PC-9 (cell line): ENCODE data around the gene RNF182. TPM values are rescaled to one million over a fixed set of nuclear protein-coding genes. Genes with fewer than 3 reads are reported as not detected.

ENCODE experiments used
- BruUV-seq: library from RNA; stranded (reverse); fragments of 400-500 nt; replicated peaks from 2 replicates; lab custom pipeline; 2021; lab: Mats Ljungman, UMichigan
- CTCF ChIA-PET: fragments of 300-600 bp; sonication (Branson Sonifier 250); formaldehyde crosslinking; loops from one replicate; lab custom pipeline; 2022; ENCODE audit warnings: antibody characterized with exemption; lab: Charles Lee
- POLR2A ChIA-PET: fragments of 300-600 bp; sonication (Branson Sonifier 250); formaldehyde crosslinking; loops from one replicate; lab custom pipeline; 2022; ENCODE audit warnings: antibody characterized with exemption; ENCODE audit not compliant: unreplicated experiment; lab: Charles Lee
- DNase-seq, 2 experiments: peaks; one replicate each; pipeline versions ENCODE4 v3.0.0 to v3.0.0-alpha.2; 2015 to 2022; ENCODE audit warnings: mixed read lengths in 1 of 2
- H2AFZ ChIP-seq: fragments of 200-600 bp; sonication (generic); 2 replicates; pipeline ENCODE4 v1.8.1; 2017; ENCODE audit warnings: antibody characterized with exemption
- H3F3A ChIP-seq: fragments of 200-600 bp; sonication (generic); 2 replicates; pipeline ENCODE4 v1.8.1; 2017; ENCODE audit warnings: antibody characterized with exemption, mild to moderate bottlenecking, low read depth; ENCODE audit not compliant: insufficient read depth
- H3K27ac ChIP-seq: fragments of 200-600 bp; sonication (generic); 2 replicates; pipeline ENCODE4 v1.6.1; 2016; ENCODE audit warnings: mixed run types
- H3K27me3 ChIP-seq: fragments of 200-600 bp; sonication (generic); 2 replicates; pipeline ENCODE4 v1.6.1; 2016; ENCODE audit warnings: low read depth, mixed run types; ENCODE audit not compliant: insufficient read depth
- H3K36me3 ChIP-seq: fragments of 200-600 bp; sonication (generic); 2 replicates; pipeline ENCODE4 v1.6.1; 2016; ENCODE audit warnings: low read depth, mixed run types
- H3K4me1 ChIP-seq: fragments of 200-600 bp; sonication (generic); replicated peaks from 2 replicates; pipeline ENCODE4 v1.6.1; 2016; ENCODE audit warnings: mixed run types; ENCODE audit not compliant: insufficient read depth
- H3K4me2 ChIP-seq: fragments of 200-600 bp; sonication (generic); 2 replicates; pipeline ENCODE4 v1.6.1; 2017; ENCODE audit warnings: mixed run types
- H3K4me3 ChIP-seq: fragments of 200-600 bp; sonication (generic); 2 replicates; pipeline ENCODE4 v1.6.1; 2016; ENCODE audit warnings: mixed run types
- H3K79me2 ChIP-seq: fragments of 200-600 bp; sonication (generic); 2 replicates; pipeline ENCODE4 v1.6.1; 2017; ENCODE audit warnings: low read depth, mixed run types
- H3K9me2 ChIP-seq: fragments of 200-600 bp; sonication (generic); 2 replicates; pipeline ENCODE4 v1.8.1; 2017; ENCODE audit warnings: mild to moderate bottlenecking; ENCODE audit not compliant: insufficient read depth
- H3K9me3 ChIP-seq: fragments of 200-600 bp; sonication (generic); 2 replicates; pipeline ENCODE4 v1.8.1; 2016; ENCODE audit warnings: low read depth; ENCODE audit not compliant: insufficient read depth
- H4K20me1 ChIP-seq: fragments of 200-600 bp; sonication (generic); 2 replicates; pipeline ENCODE4 v1.8.1; 2017; ENCODE audit not compliant: insufficient read depth
- CTCF ChIP-seq: fragments of 200-600 bp; sonication (generic); conservative IDR thresholded peaks from 2 replicates; pipeline ENCODE4 v1.6.1; 2017; ENCODE audit warnings: mixed run types, antibody characterized with exemption, mild to moderate bottlenecking, moderate library complexity
- EZH2 ChIP-seq: fragments of 200-600 bp; sonication (generic); IDR thresholded peaks from 2 replicates; pipeline ENCODE4 v1.8.0; 2017; ENCODE audit warnings: antibody characterized with exemption, low read depth
- intact Hi-C: fragments of 100-400 bp; cut with micrococcal nuclease; formaldehyde crosslinking; loops from one replicate; pipeline ENCODE4 v1.10.0; 2022; ENCODE audit not compliant: unreplicated experiment
- total RNA-seq: library from RNA; stranded (reverse); gene quantifications from 2 replicates; pipeline ENCODE4 v1.2.3, GENCODE V29; 2021

Gene RNF182
- total RNA-seq, 1 experiment from 2014 or later, result 0.13 TPM

- Histone ChIP-seq H3F3A (no peaks in the 10 kb centered on the region), H3K27me3 (no peaks in the 10 kb centered on the region), H3K36me3 (no peaks in the 10 kb centered on the region), H2AFZ (no peak overlapping the region), H3K9me2 (no peaks in the 10 kb centered on the region), H3K9me3 (no peaks in the 10 kb centered on the region), H4K20me1 (no peaks in the 10 kb centered on the region), H3K79me2 (no peaks in the 10 kb centered on the region), H3K27ac (no peak overlapping the region), H3K4me1 (peaks cover 10% of the 10 kb centered on the region), H3K4me3 (no peak overlapping the region), H3K4me2 (no peak overlapping the region)
- ChIA-PET CTCF (interaction anchor here (0.5 kb wide), 1 partner anchor 13 kb away, joined by 7 read pairs; no protein-coding TSS in a partner anchor), POLR2A (interaction anchor here (0.6 kb wide), 1 partner anchor 1338 kb away, joined by 4 read pairs; no protein-coding TSS in a partner anchor)
- no peak for DNase-seq
- TF ChIP-seq EZH2 (no peak), CTCF (no peak)
- no TSS peak for BruUV-seq
- intact Hi-C loops, result no loop called here
These were observed 99.1 kb downstream of the RNF182 start for GRCh38 chr6:14023855-14024254.

- Histone ChIP-seq H3K79me2 (no peaks in the 10 kb centered on the region), H3K27me3 (no peaks in the 10 kb centered on the region), H3K4me1 (peaks cover 10% of the 10 kb centered on the region), H3K9me3 (no peaks in the 10 kb centered on the region), H3K27ac (no peak overlapping the region), H3K36me3 (no peaks in the 10 kb centered on the region), H3F3A (no peaks in the 10 kb centered on the region), H4K20me1 (no peaks in the 10 kb centered on the region), H3K4me2 (no peak overlapping the region), H2AFZ (no peak overlapping the region), H3K9me2 (no peaks in the 10 kb centered on the region), H3K4me3 (no peak overlapping the region)
- CTCF ChIA-PET, result no interaction called here
- no peak for DNase-seq
- intact Hi-C loops, result no loop called here
- TF ChIP-seq EZH2 (no peak), CTCF (no peak)
- BruUV-seq, result no TSS peak
- POLR2A ChIA-PET, result no interaction called here
These were observed 100.4 kb downstream of the RNF182 start for GRCh38 chr6:14025160-14025559.

- Histone ChIP-seq H3K9me2 (no peaks in the 10 kb centered on the region), H3K27ac (no peak overlapping the region), H3K27me3 (no peaks in the 10 kb centered on the region), H3K79me2 (no peaks in the 10 kb centered on the region), H3K9me3 (no peaks in the 10 kb centered on the region), H3K4me1 (peaks cover 10% of the 10 kb centered on the region), H3K36me3 (no peaks in the 10 kb centered on the region), H2AFZ (no peak overlapping the region), H3K4me2 (no peak overlapping the region), H3F3A (no peaks in the 10 kb centered on the region), H3K4me3 (no peak overlapping the region), H4K20me1 (no peaks in the 10 kb centered on the region)
- POLR2A ChIA-PET, result no interaction called here
- TF ChIP-seq EZH2 (no peak), CTCF (no peak)
- no peak for DNase-seq
- no TSS peak for BruUV-seq
- CTCF ChIA-PET, result no interaction called here
- intact Hi-C loops, result no loop called here
These were observed 102.2 kb downstream of the RNF182 start for GRCh38 chr6:14026831-14027539.
